ENCODE results near the gene AP1G1. TPM values are rescaled to one million over a fixed set of nuclear protein-coding genes. Genes with fewer than 3 reads are reported as not detected.

Gene AP1G1
- total and polyA plus RNA-seq, 2 donors from 2014 or later: 28.0 to 111 TPM

GRCh38 chr16:71807905-71808592 lies 585 bp downstream of the AP1G1 start:
- peak in 3 of 5 donors; percentile 24 to 45 (median 42) for DNase-seq
- FAIRE-seq: no peak

GRCh38 chr16:71803305-71803690 lies 5.3 kb downstream of the AP1G1 start:
- H3K36me3 ChIP-seq (ENCODE audit: control insufficient read depth in 2 of 3, insufficient read depth in 3 of 3, low read length in 3 of 3): no peaks in the 10 kb centered on the region
- peaks cover 0 to 3% (median 0%) of the 10 kb centered on the region in 3 donors for H3K4me1 ChIP-seq (ENCODE audit: control insufficient read depth in 2 of 3, insufficient read depth in 2 of 3, low read depth in 1 of 3, low read length in 3 of 3)
- TF ChIP-seq, protein P1, sequence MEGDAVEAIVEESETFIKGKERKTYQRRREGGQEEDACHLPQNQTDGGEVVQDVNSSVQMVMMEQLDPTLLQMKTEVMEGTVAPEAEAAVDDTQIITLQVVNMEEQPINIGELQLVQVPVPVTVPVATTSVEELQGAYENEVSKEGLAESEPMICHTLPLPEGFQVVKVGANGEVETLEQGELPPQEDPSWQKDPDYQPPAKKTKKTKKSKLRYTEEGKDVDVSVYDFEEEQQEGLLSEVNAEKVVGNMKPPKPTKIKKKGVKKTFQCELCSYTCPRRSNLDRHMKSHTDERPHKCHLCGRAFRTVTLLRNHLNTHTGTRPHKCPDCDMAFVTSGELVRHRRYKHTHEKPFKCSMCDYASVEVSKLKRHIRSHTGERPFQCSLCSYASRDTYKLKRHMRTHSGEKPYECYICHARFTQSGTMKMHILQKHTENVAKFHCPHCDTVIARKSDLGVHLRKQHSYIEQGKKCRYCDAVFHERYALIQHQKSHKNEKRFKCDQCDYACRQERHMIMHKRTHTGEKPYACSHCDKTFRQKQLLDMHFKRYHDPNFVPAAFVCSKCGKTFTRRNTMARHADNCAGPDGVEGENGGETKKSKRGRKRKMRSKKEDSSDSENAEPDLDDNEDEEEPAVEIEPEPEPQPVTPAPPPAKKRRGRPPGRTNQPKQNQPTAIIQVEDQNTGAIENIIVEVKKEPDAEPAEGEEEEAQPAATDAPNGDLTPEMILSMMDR (IDR thresholded peaks at IDR 0.05; ENCODE audit: borderline replicate concordance, extremely low read depth, insufficient read depth): no peak
- no peak for FAIRE-seq
- no peak overlapping the region for H3K4me3 ChIP-seq (ENCODE audit: low read length in 3 of 3)
- H3K9ac ChIP-seq (ENCODE audit: low read length in 3 of 3): no peak overlapping the region
- no peaks in the 10 kb centered on the region for H3K9me3 ChIP-seq (ENCODE audit: control insufficient read depth in 2 of 3, insufficient read depth in 1 of 3, low read length in 3 of 3)
- H3K27ac ChIP-seq (ENCODE audit: low read depth in 2 of 2, low read length in 2 of 2): no peak overlapping the region
- no peaks in the 10 kb centered on the region for H3K27me3 ChIP-seq (ENCODE audit: control insufficient read depth, insufficient read depth, low read length)
- no peak for DNase-seq
- intact Hi-C loops (cut with DNase I): no loop called here

More at GRCh38 chr16:71807905-71808592, 585 bp downstream of the AP1G1 start:
- no peaks in the 10 kb centered on the region for H3K27me3 ChIP-seq (ENCODE audit: control insufficient read depth, insufficient read depth, low read length)
- intact Hi-C loops (cut with DNase I): no loop called here
- H3K4me1 ChIP-seq (ENCODE audit: control insufficient read depth in 2 of 3, insufficient read depth in 2 of 3, low read depth in 1 of 3, low read length in 3 of 3): peaks cover 0 to 3% (median 0%) of the 10 kb centered on the region in 3 donors
- H3K9ac ChIP-seq (ENCODE audit: low read length in 3 of 3): peak overlapping the region; percentile 78 to 99 (median 97)
- TF ChIP-seq, protein P1 (IDR thresholded peaks at IDR 0.05; ENCODE audit: borderline replicate concordance, extremely low read depth, insufficient read depth): no peak
- no peaks in the 10 kb centered on the region for H3K36me3 ChIP-seq (ENCODE audit: control insufficient read depth in 2 of 3, insufficient read depth in 3 of 3, low read length in 3 of 3)
- no peaks in the 10 kb centered on the region for H3K9me3 ChIP-seq (ENCODE audit: control insufficient read depth in 2 of 3, insufficient read depth in 1 of 3, low read length in 3 of 3)
- H3K4me3 ChIP-seq (ENCODE audit: low read length in 3 of 3): peak overlapping the region; percentile 88 to 99 (median 99)
- H3K27ac ChIP-seq (ENCODE audit: low read depth in 2 of 2, low read length in 2 of 2): peak overlapping the region; percentile 96 to 100

DNA sequence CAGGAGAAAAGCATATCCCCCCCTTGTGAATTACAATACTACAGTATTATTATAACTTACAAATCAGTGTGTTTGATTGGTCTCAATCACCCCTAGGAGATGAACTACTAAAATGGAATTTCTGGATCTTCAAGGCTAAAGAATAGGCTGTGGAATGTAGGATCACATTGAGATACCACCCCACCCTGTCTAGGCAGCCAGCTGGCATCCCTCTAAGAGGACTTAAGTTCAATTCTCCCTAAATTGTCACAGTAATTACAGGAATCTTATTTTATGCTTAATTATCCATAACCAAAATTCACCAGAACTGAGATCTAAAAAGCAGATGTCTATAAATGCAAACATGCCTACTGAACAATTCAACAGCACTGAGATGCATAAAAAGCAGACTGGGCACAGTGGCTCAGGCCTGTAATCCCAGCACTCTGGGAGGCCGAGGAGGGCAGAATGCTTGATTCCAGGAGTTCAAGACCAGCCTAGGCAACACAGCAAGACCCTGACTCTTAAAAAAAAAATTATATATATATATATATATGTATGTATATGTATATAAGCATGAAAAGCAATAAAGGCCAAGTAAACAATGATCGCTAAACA lies 12.0 kb downstream of the AP1G1 start:
- TF ChIP-seq, protein P1 (IDR thresholded peaks at IDR 0.05; ENCODE audit: borderline replicate concordance, extremely low read depth, insufficient read depth): no peak
- H3K4me3 ChIP-seq (ENCODE audit: low read length in 3 of 3): no peak overlapping the region
- no peaks in the 10 kb centered on the region for H3K4me1 ChIP-seq (ENCODE audit: control insufficient read depth in 2 of 3, insufficient read depth in 2 of 3, low read depth in 1 of 3, low read length in 3 of 3)
- H3K36me3 ChIP-seq (ENCODE audit: control insufficient read depth in 2 of 3, insufficient read depth in 3 of 3, low read length in 3 of 3): peaks cover 0 to 3% (median 2%) of the 10 kb centered on the region in 3 donors
- intact Hi-C loops (cut with DNase I): no loop called here
- H3K27me3 ChIP-seq (ENCODE audit: control insufficient read depth, insufficient read depth, low read length): no peaks in the 10 kb centered on the region
- H3K9me3 ChIP-seq (ENCODE audit: control insufficient read depth in 2 of 3, insufficient read depth in 1 of 3, low read length in 3 of 3): no peaks in the 10 kb centered on the region
- no peak overlapping the region for H3K27ac ChIP-seq (ENCODE audit: low read depth in 2 of 2, low read length in 2 of 2)
- no peak overlapping the region for H3K9ac ChIP-seq (ENCODE audit: low read length in 3 of 3)
- DNase-seq (no peak), FAIRE-seq (no peak)
